ENCODE data around the gene MED25.

GRCh38 chr19:49811328-49811727, 6.8 kb upstream of the MED25 start:
- no peak for TF ChIP-seq CTCF (IDR thresholded peaks at IDR 0.05)
- no peak for TF ChIP-seq POLR2A (IDR thresholded peaks at IDR 0.05)
